ENCODE measurements around the gene CAPN12.

Gene CAPN12

DNA sequence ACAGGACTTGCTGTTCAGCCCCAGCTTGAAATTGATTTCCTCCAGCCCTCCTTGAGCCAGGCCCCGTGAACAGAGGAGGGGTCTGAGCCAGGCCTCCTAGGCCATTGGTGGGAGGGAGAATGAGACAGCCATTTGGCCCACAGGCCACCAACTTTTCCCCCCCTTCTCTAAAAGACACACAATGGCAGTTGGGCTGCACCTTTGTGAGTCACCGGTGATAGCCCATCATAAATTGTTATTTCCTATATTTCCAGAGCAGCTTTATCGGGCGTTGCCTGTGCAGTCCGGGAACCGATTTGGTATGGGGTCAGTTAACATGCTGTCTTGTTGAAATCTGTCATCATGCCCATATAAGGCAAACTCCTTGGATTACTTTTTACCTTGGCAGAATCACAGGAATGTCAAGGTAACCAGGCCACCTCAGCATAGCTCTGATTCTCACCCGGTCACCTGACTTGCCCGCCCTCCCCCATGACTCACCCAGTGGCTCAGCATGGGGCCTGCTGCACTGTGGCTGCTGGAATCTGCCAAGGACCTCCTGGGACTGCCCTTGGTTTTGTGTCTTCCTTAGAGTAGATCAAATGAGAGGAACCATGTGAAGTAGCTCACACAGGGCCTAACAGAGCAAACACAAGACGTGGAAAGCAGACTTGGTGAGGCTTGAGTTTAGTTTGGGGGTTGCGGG is 60.7 kb downstream of the CAPN12 start:
- in situ Hi-C loops (cut with MboI; ENCODE audit: low sequenced_read_pairs) = no loop called here

DNA sequence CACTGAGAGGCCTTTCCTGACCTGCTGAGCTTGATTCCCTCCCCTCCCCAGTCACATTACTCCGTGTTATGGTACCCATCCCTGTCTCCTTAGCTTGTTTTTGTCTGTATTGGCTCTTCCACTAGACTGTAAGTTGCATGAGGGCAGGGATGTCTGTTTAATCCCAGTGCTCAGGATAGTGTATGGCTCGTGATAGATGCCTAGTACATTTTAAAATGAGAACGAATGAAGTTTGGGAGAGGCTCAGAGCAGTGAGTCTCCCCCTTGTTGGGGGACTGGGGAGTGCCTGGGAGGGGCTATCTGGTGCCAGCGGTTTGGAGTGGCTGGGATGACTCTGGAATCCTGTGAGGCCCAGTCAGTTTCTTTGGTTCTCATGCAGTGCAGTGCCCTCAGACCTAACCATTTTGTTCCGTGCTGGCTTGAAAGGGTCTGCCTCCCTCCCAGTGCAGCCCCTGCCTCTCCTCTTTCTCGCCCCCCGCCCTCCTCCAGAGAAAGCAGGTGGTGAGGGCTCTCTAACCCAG is 61.3 kb downstream of the CAPN12 start:
- in situ Hi-C loops (cut with MboI; ENCODE audit: low sequenced_read_pairs) = no loop called here

DNA sequence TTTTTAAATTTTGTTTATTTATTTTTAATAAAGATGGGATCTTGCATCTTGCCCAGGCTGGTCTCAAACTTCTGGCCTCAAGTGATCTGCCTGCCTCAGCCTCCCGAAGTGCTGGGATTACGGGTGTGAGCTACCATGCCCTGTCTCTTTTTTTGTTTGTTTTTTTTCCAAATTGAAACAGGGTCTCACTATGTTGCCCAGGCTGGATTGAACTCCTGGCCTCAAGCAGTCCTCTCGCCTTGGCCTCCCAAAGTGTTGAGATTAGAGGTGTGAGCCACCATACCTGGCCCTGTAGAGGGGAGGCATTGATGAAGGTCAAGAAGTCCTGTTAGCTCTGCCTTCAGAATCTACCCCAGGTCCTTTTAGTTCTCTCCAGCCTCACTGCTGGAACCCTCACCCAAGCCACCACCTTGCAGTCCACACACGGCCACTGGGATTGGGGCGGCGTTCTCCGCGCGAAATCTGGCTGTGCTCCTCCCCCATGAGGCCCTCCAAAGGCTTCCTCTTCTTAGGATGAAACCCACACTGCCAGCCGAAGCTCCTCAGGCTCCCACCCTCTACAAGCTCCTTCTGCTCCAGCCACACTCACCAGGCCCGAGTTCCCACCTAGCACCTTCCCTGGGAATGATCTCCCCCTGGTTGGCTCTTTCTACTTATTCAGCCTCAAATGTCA is 61.9 kb downstream of the CAPN12 start:
- in situ Hi-C loops (cut with MboI; ENCODE audit: low sequenced_read_pairs) = no loop called here
